Measurements from ENCODE around the gene ZDHHC5. TPM values are rescaled to one million over a fixed set of nuclear protein-coding genes. Genes with fewer than 3 reads are reported as not detected.

ZDHHC5 gene
- polyA plus RNA-seq, 1 donor, result 46.4 TPM

DNA sequence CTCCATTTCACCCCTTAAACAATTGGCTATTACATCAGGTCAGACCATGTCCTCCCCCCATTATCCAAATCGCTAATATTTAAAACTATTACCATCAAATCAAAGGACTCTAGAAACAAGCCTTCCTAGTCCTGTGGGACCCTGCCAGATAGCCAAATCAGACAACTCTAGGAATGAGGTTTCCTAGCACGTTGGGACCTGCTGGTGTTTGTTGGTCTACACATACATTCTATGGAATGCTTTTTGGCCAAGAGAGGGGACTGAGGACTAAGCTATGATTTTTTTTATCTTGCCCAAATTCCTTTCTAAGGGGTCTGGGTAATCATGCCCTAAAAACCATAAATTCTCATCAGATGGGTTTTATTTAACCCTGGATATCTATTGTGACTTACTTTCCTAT, 59.3 kb downstream of the ZDHHC5 start:
- no peak for DNase-seq
- WGBS (ENCODE audit: insufficient coverage, low lambda C conversion rate), result no CpG with 5 or more reads among the region's 2 CpGs
- no peak overlapping the region for H3K27ac ChIP-seq (ENCODE audit: low read length)
- H3K4me1 ChIP-seq (ENCODE audit: control insufficient read depth, insufficient read depth, low read length), result no peaks in the 10 kb centered on the region
- H3K4me3 ChIP-seq (ENCODE audit: low read length), result no peak overlapping the region
- no peaks in the 10 kb centered on the region for H3K36me3 ChIP-seq (ENCODE audit: control insufficient read depth, insufficient read depth, low read length)
- H3K27me3 ChIP-seq (ENCODE audit: control insufficient read depth, insufficient read depth, low read length), result no peaks in the 10 kb centered on the region
- H3K9me3 ChIP-seq (ENCODE audit: control insufficient read depth, low read depth, low read length), result no peaks in the 10 kb centered on the region

DNA sequence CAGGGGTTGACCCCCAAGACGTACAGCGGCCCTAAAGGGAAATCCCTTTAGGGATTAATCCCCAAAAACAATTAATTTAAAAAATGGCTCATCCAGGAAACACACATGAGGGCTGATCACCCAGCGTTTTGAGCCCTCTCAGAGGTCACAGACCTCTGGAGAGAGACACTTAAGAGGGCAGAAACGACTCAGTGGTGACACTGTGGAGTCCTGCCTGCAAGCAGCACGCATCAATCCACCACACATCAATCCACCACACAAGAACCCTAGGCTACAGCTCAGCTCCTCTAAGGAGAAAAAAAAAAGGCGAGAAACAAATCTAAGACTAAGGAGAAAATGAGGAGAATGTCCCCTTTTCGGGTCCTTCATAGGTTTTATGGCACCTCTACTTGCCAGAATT, 60.9 kb downstream of the ZDHHC5 start:
- no peaks in the 10 kb centered on the region for H3K36me3 ChIP-seq (ENCODE audit: control insufficient read depth, insufficient read depth, low read length)
- no peaks in the 10 kb centered on the region for H3K27me3 ChIP-seq (ENCODE audit: control insufficient read depth, insufficient read depth, low read length)
- DNase-seq, result no peak
- 83% methylated on average over 1 of the region's 7 CpGs for WGBS (ENCODE audit: insufficient coverage, low lambda C conversion rate)
- H3K27ac ChIP-seq (ENCODE audit: low read length), result no peak overlapping the region
- no peaks in the 10 kb centered on the region for H3K4me1 ChIP-seq (ENCODE audit: control insufficient read depth, insufficient read depth, low read length)
- H3K9me3 ChIP-seq (ENCODE audit: control insufficient read depth, low read depth, low read length), result no peaks in the 10 kb centered on the region
- H3K4me3 ChIP-seq (ENCODE audit: low read length), result no peak overlapping the region

DNA sequence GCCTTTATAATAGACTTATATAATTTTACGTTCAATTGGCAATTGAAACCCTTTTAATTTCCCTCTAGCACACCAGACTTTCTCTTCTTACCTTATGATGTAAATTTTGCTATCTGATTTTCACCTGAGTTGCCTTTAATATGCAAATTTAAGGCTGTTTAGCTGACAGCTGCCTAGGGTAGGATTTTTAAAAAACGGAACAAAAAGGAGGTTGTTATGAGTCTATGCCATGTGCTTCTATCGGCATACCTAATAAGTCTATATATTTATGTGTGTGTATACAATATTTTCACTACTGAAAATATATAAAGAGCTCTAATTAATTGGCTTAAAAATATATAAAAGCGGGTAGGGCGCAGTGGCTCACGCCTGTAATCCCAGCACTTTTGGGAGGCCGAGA, 61.6 kb downstream of the ZDHHC5 start:
- Histone ChIP-seq H3K4me3 (ENCODE audit: low read length) (no peak overlapping the region), H3K4me1 (ENCODE audit: control insufficient read depth, insufficient read depth, low read length) (no peaks in the 10 kb centered on the region), H3K9me3 (ENCODE audit: control insufficient read depth, low read depth, low read length) (no peaks in the 10 kb centered on the region), H3K27me3 (ENCODE audit: control insufficient read depth, insufficient read depth, low read length) (no peaks in the 10 kb centered on the region), H3K36me3 (ENCODE audit: control insufficient read depth, insufficient read depth, low read length) (no peaks in the 10 kb centered on the region), H3K27ac (ENCODE audit: low read length) (no peak overlapping the region)
- no peak for DNase-seq
- 90% methylated on average over 2 of the region's 7 CpGs for WGBS (ENCODE audit: insufficient coverage, low lambda C conversion rate)

DNA sequence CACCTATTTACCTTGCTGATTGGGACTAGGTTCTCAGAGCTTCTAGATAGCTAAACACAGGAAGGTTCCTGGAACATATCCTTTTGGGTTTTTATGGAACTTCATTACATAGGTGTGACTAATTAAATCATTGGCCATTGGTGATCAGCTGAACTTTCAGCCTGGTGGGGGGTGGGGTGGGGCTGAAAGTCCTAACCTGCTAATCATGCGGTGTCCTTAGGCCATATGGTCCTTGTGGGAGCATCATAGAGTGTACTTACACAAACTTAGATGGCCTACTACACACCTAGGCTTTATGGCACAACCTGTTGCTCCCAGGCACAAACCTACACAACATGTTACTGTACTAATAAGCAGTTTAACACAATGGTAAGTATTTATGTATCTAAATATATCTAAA, 64.7 kb downstream of the ZDHHC5 start:
- no peak for DNase-seq
- no CpG with 5 or more reads among the region's 1 CpG for WGBS (ENCODE audit: insufficient coverage, low lambda C conversion rate)
- Histone ChIP-seq H3K36me3 (ENCODE audit: control insufficient read depth, insufficient read depth, low read length) (peaks cover 10% of the 10 kb centered on the region), H3K4me1 (ENCODE audit: control insufficient read depth, insufficient read depth, low read length) (peaks cover 6% of the 10 kb centered on the region), H3K27ac (ENCODE audit: low read length) (no peak overlapping the region), H3K27me3 (ENCODE audit: control insufficient read depth, insufficient read depth, low read length) (no peaks in the 10 kb centered on the region), H3K4me3 (ENCODE audit: low read length) (no peak overlapping the region), H3K9me3 (ENCODE audit: control insufficient read depth, low read depth, low read length) (no peaks in the 10 kb centered on the region)

DNA sequence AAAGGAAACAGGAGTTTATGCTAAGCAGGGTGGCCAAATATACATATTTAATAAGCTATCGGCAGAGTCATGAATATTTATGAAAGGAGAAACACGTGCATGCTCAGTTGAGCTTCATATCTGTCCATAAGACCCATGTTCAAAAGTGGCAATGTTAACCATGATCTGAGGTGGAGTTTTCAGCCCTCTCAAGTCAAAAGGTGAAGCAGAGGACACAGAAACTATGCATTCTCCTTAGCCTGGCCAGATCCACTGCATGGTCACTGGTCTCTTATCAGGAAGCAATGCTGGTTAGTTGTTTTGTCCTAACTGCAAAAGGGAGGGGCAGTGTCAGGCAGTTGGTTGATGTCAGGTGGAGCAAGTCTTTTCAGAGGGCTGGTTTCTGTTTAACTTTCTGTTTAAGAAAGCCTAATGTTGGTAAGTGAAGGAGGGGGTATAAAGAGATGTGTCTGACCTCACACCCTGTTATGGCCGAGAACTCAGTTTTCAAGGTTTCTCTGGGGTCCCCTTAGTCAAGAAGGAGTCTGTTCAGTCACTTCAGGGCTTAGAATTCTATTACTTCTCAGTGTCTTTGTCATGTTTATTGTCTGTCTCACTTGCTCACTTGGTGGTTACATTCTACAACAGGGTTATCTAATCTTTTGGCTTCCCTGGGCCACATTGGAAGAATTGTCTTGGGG, 67.8 kb downstream of the ZDHHC5 start:
- Histone ChIP-seq H3K4me3 (ENCODE audit: low read length) (no peak overlapping the region), H3K27me3 (ENCODE audit: control insufficient read depth, insufficient read depth, low read length) (no peaks in the 10 kb centered on the region), H3K4me1 (ENCODE audit: control insufficient read depth, insufficient read depth, low read length) (peaks cover 10% of the 10 kb centered on the region), H3K9me3 (ENCODE audit: control insufficient read depth, low read depth, low read length) (no peaks in the 10 kb centered on the region), H3K27ac (ENCODE audit: low read length) (peak overlapping the region; percentile 76), H3K36me3 (ENCODE audit: control insufficient read depth, insufficient read depth, low read length) (peaks cover 28% of the 10 kb centered on the region)
- peak; percentile 19 to 50 for DNase-seq
- WGBS (ENCODE audit: insufficient coverage, low lambda C conversion rate), result 30% methylated on average over 2 of the region's 3 CpGs

DNA sequence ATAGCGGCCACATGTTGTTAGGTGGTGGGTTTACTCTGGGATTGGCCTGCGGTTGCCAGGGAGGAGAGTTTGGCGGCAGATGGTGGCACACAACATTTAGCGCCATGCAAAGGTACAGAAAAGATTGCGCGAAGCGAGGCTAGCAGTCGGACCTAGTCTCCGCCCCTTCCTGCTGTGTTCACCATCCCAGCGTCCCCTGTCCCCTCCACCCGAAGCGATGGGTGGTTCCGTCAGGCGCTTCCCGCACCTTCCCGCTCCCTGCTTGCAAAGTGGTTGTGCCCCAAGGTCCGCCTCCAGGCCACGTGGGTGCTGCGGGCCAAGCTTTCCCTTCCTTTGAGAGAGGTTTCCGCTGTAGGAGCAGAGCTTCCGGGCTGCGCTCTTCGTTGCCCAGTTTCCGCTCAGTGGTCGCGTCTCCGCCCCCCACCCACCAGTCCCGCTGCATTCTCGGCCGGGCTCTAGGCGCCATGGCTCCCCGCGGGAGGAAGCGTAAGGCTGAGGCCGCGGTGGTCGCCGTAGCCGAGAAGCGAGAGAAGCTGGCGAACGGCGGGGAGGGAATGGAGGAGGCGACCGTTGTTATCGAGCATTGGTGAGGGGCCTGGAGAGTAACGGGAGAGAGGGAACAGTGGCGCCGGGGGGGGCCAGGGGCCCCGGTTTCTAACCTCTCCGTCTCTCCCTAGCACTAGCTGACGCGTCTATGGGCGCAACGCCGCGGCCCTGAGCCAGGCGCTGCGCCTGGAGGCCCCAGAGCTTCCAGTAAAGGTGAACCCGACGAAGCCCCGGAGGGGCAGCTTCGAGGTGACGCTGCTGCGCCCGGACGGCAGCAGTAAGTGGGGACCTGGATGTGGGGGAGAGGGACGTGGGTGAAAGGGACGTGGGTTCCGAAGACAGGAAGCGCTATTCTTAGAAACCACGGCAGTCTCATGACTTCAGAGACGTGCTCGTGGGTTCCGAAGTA, 73.5 kb downstream of the ZDHHC5 start, which contains the start of gene SELENOH:
SELENOH (plus strand) TSS at position 360 of the 955 bp plus-strand sequence; CDS start at position 465, 105 bp downstream.
- peak; percentile 97 to 98 for DNase-seq
- Histone ChIP-seq H3K36me3 (ENCODE audit: control insufficient read depth, insufficient read depth, low read length) (peaks cover 54% of the 10 kb centered on the region), H3K9me3 (ENCODE audit: control insufficient read depth, low read depth, low read length) (no peaks in the 10 kb centered on the region), H3K4me3 (ENCODE audit: low read length) (peak within 1 kb of the TSS; percentile 90), H3K27ac (ENCODE audit: low read length) (peak within 1 kb of the TSS; percentile 90), H3K4me1 (ENCODE audit: control insufficient read depth, insufficient read depth, low read length) (peaks cover 6% of the 10 kb centered on the region), H3K27me3 (ENCODE audit: control insufficient read depth, insufficient read depth, low read length) (no peaks in the 10 kb centered on the region)
- WGBS (ENCODE audit: insufficient coverage, low lambda C conversion rate), result no CpG with 5 or more reads among the region's 75 CpGs

DNA sequence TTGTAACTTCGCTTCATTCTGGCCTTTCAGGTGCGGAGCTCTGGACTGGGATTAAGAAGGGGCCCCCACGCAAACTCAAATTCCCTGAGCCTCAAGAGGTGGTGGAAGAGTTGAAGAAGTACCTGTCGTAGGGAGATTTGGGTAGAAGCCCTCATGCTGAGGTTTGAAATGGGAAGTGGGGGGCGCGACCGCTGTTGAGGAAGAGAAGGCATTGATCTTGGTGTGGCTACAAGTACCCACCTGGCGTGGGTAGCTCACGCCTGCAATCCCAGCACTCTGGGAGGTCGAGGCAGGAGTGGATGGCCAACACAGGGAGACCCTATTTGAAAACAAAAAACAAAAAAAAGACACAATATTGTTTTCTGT, 74.2 kb downstream of the ZDHHC5 start:
- no CpG with 5 or more reads among the region's 10 CpGs for WGBS (ENCODE audit: insufficient coverage, low lambda C conversion rate)
- no peaks in the 10 kb centered on the region for H3K9me3 ChIP-seq (ENCODE audit: control insufficient read depth, low read depth, low read length)
- H3K27ac ChIP-seq (ENCODE audit: low read length), result peak overlapping the region; percentile 90
- H3K4me3 ChIP-seq (ENCODE audit: low read length), result peak overlapping the region; percentile 90
- no peaks in the 10 kb centered on the region for H3K27me3 ChIP-seq (ENCODE audit: control insufficient read depth, insufficient read depth, low read length)
- H3K4me1 ChIP-seq (ENCODE audit: control insufficient read depth, insufficient read depth, low read length), result peaks cover 6% of the 10 kb centered on the region
- peaks cover 53% of the 10 kb centered on the region for H3K36me3 ChIP-seq (ENCODE audit: control insufficient read depth, insufficient read depth, low read length)
- DNase-seq, result no peak

DNA sequence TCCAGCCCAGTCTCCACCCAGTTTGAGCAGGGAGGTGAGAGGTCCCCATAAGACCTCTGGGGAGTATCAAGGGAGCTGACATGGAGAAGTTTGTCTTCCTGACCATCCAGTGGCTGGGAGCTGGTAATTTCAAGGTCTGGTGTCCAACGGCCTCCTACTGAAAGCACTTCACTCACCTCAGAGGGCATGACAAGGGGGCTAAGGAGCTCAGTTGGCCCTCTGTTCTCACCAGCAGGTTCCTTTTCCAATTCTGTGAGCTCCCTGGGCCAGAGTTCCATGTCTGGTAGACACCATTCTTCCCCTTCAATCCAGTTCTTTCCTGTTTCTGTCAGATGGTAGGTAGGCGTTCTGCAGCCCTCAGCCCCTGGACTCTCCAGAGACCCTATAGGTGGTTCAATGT, 76.4 kb downstream of the ZDHHC5 start:
- WGBS (ENCODE audit: insufficient coverage, low lambda C conversion rate), result no CpG with 5 or more reads among the region's 2 CpGs
- Histone ChIP-seq H3K4me1 (ENCODE audit: control insufficient read depth, insufficient read depth, low read length) (peaks cover 6% of the 10 kb centered on the region), H3K36me3 (ENCODE audit: control insufficient read depth, insufficient read depth, low read length) (peaks cover 34% of the 10 kb centered on the region), H3K9me3 (ENCODE audit: control insufficient read depth, low read depth, low read length) (no peaks in the 10 kb centered on the region), H3K27ac (ENCODE audit: low read length) (no peak overlapping the region), H3K4me3 (ENCODE audit: low read length) (no peak overlapping the region), H3K27me3 (ENCODE audit: control insufficient read depth, insufficient read depth, low read length) (no peaks in the 10 kb centered on the region)
- no peak for DNase-seq

DNA sequence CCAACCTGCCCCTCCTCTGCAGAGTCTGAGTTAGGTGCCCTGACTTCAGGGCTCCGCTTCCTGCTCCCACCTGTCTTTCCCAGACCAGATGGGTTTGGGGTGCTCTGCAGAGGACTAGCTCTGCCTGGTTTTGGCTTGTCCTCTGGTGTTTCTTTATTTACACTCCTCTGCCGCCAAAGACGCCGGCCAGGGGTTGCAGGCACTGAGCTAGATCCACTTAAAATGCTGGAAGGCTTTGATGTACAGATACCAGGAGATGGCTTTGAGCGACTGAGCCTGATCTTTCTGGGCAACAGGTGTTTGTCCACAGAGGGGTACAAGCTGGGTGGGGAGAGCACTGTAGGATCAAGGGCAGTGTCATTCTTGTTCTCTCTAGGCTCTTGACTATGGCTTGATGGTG, 77.3 kb downstream of the ZDHHC5 start:
- DNase-seq, result no peak
- WGBS (ENCODE audit: insufficient coverage, low lambda C conversion rate), result no CpG with 5 or more reads among the region's 5 CpGs
- no peaks in the 10 kb centered on the region for H3K27me3 ChIP-seq (ENCODE audit: control insufficient read depth, insufficient read depth, low read length)
- no peaks in the 10 kb centered on the region for H3K9me3 ChIP-seq (ENCODE audit: control insufficient read depth, low read depth, low read length)
- peaks cover 34% of the 10 kb centered on the region for H3K36me3 ChIP-seq (ENCODE audit: control insufficient read depth, insufficient read depth, low read length)
- peaks cover 6% of the 10 kb centered on the region for H3K4me1 ChIP-seq (ENCODE audit: control insufficient read depth, insufficient read depth, low read length)
- no peak overlapping the region for H3K4me3 ChIP-seq (ENCODE audit: low read length)
- no peak overlapping the region for H3K27ac ChIP-seq (ENCODE audit: low read length)

DNA sequence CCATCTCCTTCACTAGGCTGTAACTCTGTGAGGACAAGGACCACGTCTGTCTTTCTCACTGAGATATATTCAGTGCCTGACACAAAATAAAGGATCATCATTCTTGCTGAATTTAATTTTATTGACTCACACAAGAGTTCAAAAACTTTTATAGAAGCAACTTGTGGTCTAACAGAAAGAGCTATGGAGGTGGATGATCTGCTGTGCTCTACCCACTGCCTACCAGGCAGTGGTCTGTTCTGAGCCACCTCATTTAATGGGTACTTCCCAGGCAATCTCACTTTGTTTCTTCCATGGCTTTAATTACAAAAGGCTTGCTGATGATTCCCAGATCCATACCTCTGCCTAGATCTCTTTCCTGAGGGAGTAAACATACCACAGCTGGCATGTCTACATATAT, 79.0 kb downstream of the ZDHHC5 start:
- WGBS (ENCODE audit: insufficient coverage, low lambda C conversion rate), result no CpG with 5 or more reads among the region's 1 CpG

More for the DNA sequence above, 79.0 kb downstream of the ZDHHC5 start:
- Histone ChIP-seq H3K36me3 (ENCODE audit: control insufficient read depth, insufficient read depth, low read length) (peaks cover 34% of the 10 kb centered on the region), H3K9me3 (ENCODE audit: control insufficient read depth, low read depth, low read length) (no peaks in the 10 kb centered on the region), H3K27me3 (ENCODE audit: control insufficient read depth, insufficient read depth, low read length) (no peaks in the 10 kb centered on the region), H3K4me1 (ENCODE audit: control insufficient read depth, insufficient read depth, low read length) (peaks cover 2% of the 10 kb centered on the region), H3K27ac (ENCODE audit: low read length) (no peak overlapping the region), H3K4me3 (ENCODE audit: low read length) (no peak overlapping the region)
- no peak for DNase-seq

Data from large intestine (tissue), 3 donors.